HCT116 (cell line): Measurements from ENCODE around the gene EZH2. TPM values are rescaled to one million over a fixed set of nuclear protein-coding genes. Genes with fewer than 3 reads are reported as not detected.

Experiments
- ATAC-seq: fragments of 200-7000 bp; cut with Tn5 transposase; 2 replicates; pipeline ENCODE4 v1.9.1; 2020; ENCODE audit warnings: mild to moderate bottlenecking, moderate library complexity
- BruUV-seq: library from RNA; stranded (reverse); fragments of 400-500 nt; replicated peaks from 2 replicates; lab custom pipeline; 2021; lab: Mats Ljungman, UMichigan
- CTCF ChIA-PET: fragments of 300-600 bp; sonication (Branson Sonifier 250); formaldehyde crosslinking; loops from one replicate; lab custom pipeline; 2021; ENCODE audit warnings: antibody characterized with exemption; lab: Charles Lee
- POLR2A ChIA-PET: fragments of 300-600, 350-600 bp; sonication (Branson Sonifier 250); formaldehyde crosslinking; loops from one replicate; lab custom pipeline; 2021; ENCODE audit warnings: antibody characterized with exemption; lab: Charles Lee
- RAD21 ChIA-PET, 2 experiments: fragments of 300-600 bp; sonication (Branson Sonifier 250); formaldehyde crosslinking; loops; one replicate each; lab custom pipeline; 2023; ENCODE audit warnings: low total read pairs in 2 of 2; ENCODE audit not compliant: uncharacterized antibody in 2 of 2, unreplicated experiment in 2 of 2, low non-redundant PET in 1 of 2; lab: Charles Lee
- DNase-seq: peaks from one replicate; pipeline ENCODE4 v3.0.0-alpha.2; 2010; ENCODE audit warnings: low read depth, low spot score
- H2AFZ ChIP-seq: fragments of 200-600 bp; shearing (Covaris generic), sonication (generic); 2 replicates; pipeline ENCODE4 v1.6.1; 2017; ENCODE audit warnings: low read depth, mixed run types, mixed read lengths, antibody characterized with exemption, low read length; ENCODE audit not compliant: poor library complexity, severe bottlenecking
- H3K27ac ChIP-seq: 2 replicates; pipeline ENCODE4 v1.5.1; 2012; ENCODE audit warnings: low read depth, low read length
- H3K27me3 ChIP-seq: fragments of 200-600 bp; sonication (generic); 2 replicates; pipeline ENCODE4 v1.6.1; 2016; ENCODE audit warnings: mixed run types, low read length, mixed read lengths; ENCODE audit not compliant: insufficient read depth
- H3K36me3 ChIP-seq, 2 experiments: fragments of 200-500 bp in 1 of 2; fragments of 200-600 bp in 1 of 2; sonication (Bioruptor generic) in 1 of 2; sonication (generic) in 1 of 2; 2 replicates each; pipeline versions ENCODE4 v1.5.1 to v1.6.1; 2014 to 2016; ENCODE audit warnings: low read length in 2 of 2, inconsistent platforms in 1 of 2, mixed read lengths in 1 of 2, mixed run types in 1 of 2; ENCODE audit not compliant: insufficient read depth in 2 of 2, control insufficient read depth in 1 of 2
- H3K4me1 ChIP-seq, 2 experiments: fragments of 200-600 bp in 1 of 2; sonication (generic) in 1 of 2; 2 replicates each; pipeline versions ENCODE4 v1.5.1 to v1.6.1; 2012 to 2017; ENCODE audit warnings: low read length in 2 of 2, inconsistent platforms in 1 of 2, mild to moderate bottlenecking in 1 of 2, mixed read lengths in 1 of 2, mixed run types in 1 of 2, moderate library complexity in 1 of 2; ENCODE audit not compliant: insufficient read depth in 2 of 2, control insufficient read depth in 1 of 2
- H3K4me2 ChIP-seq: fragments of 200-600 bp; sonication (generic); 2 replicates; pipeline ENCODE4 v1.6.1; 2017; ENCODE audit warnings: mixed run types, low read length, mixed read lengths
- H3K4me3 ChIP-seq, 2 experiments: fragments of 200-600 bp in 1 of 2; sonication (generic) in 1 of 2; replicated peaks in 1 of 2; 2 replicates each; pipeline ENCODE4 v1.5.1; 2011 to 2016; ENCODE audit warnings: low read length in 2 of 2, control low read depth in 1 of 2, low read depth in 1 of 2, mild to moderate bottlenecking in 1 of 2, mixed read lengths in 1 of 2, mixed run types in 1 of 2
- H3K79me2 ChIP-seq: fragments of 200-600 bp; sonication (generic); 2 replicates; pipeline ENCODE4 v1.6.1; 2017; ENCODE audit warnings: mild to moderate bottlenecking, mixed run types, low read length, moderate library complexity, mixed read lengths; ENCODE audit not compliant: insufficient read depth
- H3K9ac ChIP-seq: fragments of 200-600 bp; sonication (generic); 2 replicates; pipeline ENCODE4 v1.6.1; 2016; ENCODE audit warnings: low read length, mixed read lengths
- H3K9me2 ChIP-seq: fragments of 200-600 bp; sonication (generic), shearing (Covaris generic); 2 replicates; pipeline ENCODE4 v1.6.1; 2017; ENCODE audit warnings: mixed run types, mild to moderate bottlenecking, moderate library complexity; ENCODE audit not compliant: insufficient read depth
- H3K9me3 ChIP-seq, 2 experiments: fragments of 200-500 bp in 1 of 2; fragments of 200-600 bp in 1 of 2; sonication (Bioruptor generic) in 1 of 2; sonication (generic) in 1 of 2; 2 replicates each; pipeline ENCODE4 v1.6.1; 2014 to 2017; ENCODE audit warnings: low read length in 2 of 2, mixed read lengths in 2 of 2, inconsistent platforms in 1 of 2, low read depth in 1 of 2, mild to moderate bottlenecking in 1 of 2, mixed run types in 1 of 2, moderate library complexity in 1 of 2; ENCODE audit not compliant: control insufficient read depth in 1 of 2, insufficient read depth in 1 of 2
- H4K20me1 ChIP-seq: fragments of 200-600 bp; sonication (generic), shearing (Covaris generic); 2 replicates; pipeline ENCODE4 v1.6.1; 2017; ENCODE audit warnings: mixed run types, mild to moderate bottlenecking, moderate library complexity; ENCODE audit not compliant: insufficient read depth
- CBX3 ChIP-seq: IDR thresholded peaks from 2 replicates; pipeline ENCODE4 v1.6.1; 2012; ENCODE audit warnings: low read depth
- CEBPB ChIP-seq: IDR thresholded peaks from 2 replicates; pipeline ENCODE4 v1.6.1; 2012; ENCODE audit warnings: low read depth
- CTCF ChIP-seq, 3 experiments: fragments of 200-600 bp in 1 of 3; sonication (generic) in 1 of 3; IDR thresholded peaks in 2 of 3; conservative IDR thresholded peaks in 1 of 3; 2 replicates each; pipeline ENCODE4 v1.5.1; 2012 to 2017; ENCODE audit warnings: low read depth in 2 of 3, low read length in 2 of 3, antibody characterized with exemption in 1 of 3, borderline replicate concordance in 1 of 3, control low read depth in 1 of 3, mild to moderate bottlenecking in 1 of 3, mixed read lengths in 1 of 3, mixed run types in 1 of 3, moderate library complexity in 1 of 3; ENCODE audit not compliant: insufficient read depth in 1 of 3
- EGR1 ChIP-seq: IDR thresholded peaks from 2 replicates; pipeline ENCODE4 v1.6.1; 2012; ENCODE audit warnings: low read depth
- ELF1 ChIP-seq: IDR thresholded peaks from 2 replicates; pipeline ENCODE4 v1.6.1; 2012; ENCODE audit warnings: low read depth, borderline replicate concordance
- EZH2 ChIP-seq: fragments of 200-600 bp; sonication (generic); IDR thresholded peaks from 2 replicates; pipeline ENCODE4 v1.6.1; 2017; ENCODE audit warnings: antibody characterized with exemption, mixed run types
- EZH2phosphoT487 ChIP-seq: fragments of 200-600 bp; IDR thresholded peaks from 2 replicates; pipeline ENCODE4 v1.6.1; 2018; ENCODE audit warnings: antibody characterized with exemption, borderline replicate concordance
- FOSL1 ChIP-seq: IDR thresholded peaks from 2 replicates; pipeline ENCODE4 v1.6.1; 2012; ENCODE audit warnings: low read depth
- JUND ChIP-seq: IDR thresholded peaks from 2 replicates; pipeline ENCODE4 v1.6.1; 2012
- MAX ChIP-seq: IDR thresholded peaks from 2 replicates; pipeline ENCODE4 v1.6.1; 2012
- POLR2A ChIP-seq: IDR thresholded peaks from 2 replicates; pipeline ENCODE4 v1.7.0; 2011; ENCODE audit warnings: borderline replicate concordance; ENCODE audit not compliant: insufficient read depth, insufficient read length; ENCODE audit errors: extremely low read depth
- REST ChIP-seq: IDR thresholded peaks from 2 replicates; pipeline ENCODE4 v1.6.1; 2012; ENCODE audit warnings: low read depth
- SIN3A ChIP-seq: IDR thresholded peaks from 2 replicates; pipeline ENCODE4 v1.6.1; 2012; ENCODE audit warnings: low read depth
- SP1 ChIP-seq: IDR thresholded peaks from 2 replicates; pipeline ENCODE4 v1.6.1; 2012; ENCODE audit warnings: low read depth
- SRF ChIP-seq: IDR thresholded peaks from 2 replicates; pipeline ENCODE4 v1.6.1; 2012; ENCODE audit warnings: low read depth
- YY1 ChIP-seq: IDR thresholded peaks from 2 replicates; pipeline ENCODE4 v1.6.1; 2011; ENCODE audit warnings: low read length, low read depth, moderate library complexity, mild to moderate bottlenecking; ENCODE audit not compliant: insufficient replicate concordance; ENCODE audit errors: extremely low read depth
- ZBTB33 ChIP-seq: IDR thresholded peaks from 2 replicates; pipeline ENCODE4 v1.6.1; 2011; ENCODE audit warnings: mild to moderate bottlenecking, low read length, moderate library complexity; ENCODE audit not compliant: insufficient replicate concordance; ENCODE audit errors: extremely low read depth
- ZFX ChIP-seq: fragments of 450-650 bp; IDR thresholded peaks from 2 replicates; pipeline ENCODE4 v1.6.1; 2017
- ZNF274 ChIP-seq: fragments of 200-500 bp; sonication (Bioruptor generic); IDR thresholded peaks from 2 replicates; pipeline ENCODE4 v1.6.1; 2014; ENCODE audit warnings: mild to moderate bottlenecking, low read depth, low read length, inconsistent platforms
- intact Hi-C: fragments of 100-400 bp; cut with micrococcal nuclease; formaldehyde crosslinking; loops from 2 replicates; pipeline ENCODE4 v1.10.0; 2022
- total RNA-seq: library from RNA; stranded (reverse); gene quantifications from one replicate; pipeline ENCODE4 v1.2.1, GENCODE V29; 2021; ENCODE audit not compliant: unreplicated experiment
- TF ChIP-seq, protein P1 (sequence below): IDR thresholded peaks from 2 replicates; pipeline ENCODE4 v1.6.1; 2012

Gene EZH2
- total RNA-seq, 1 experiment from 2014 or later = 55.2 TPM

GRCh38 chr7:148924011-148924410 is 39.9 kb upstream of the EZH2 start:
- CTCF ChIA-PET = interaction anchor here (1.0 kb wide), 1 partner anchor 43 kb away, joined by 3 read pairs; no protein-coding TSS in a partner anchor

More at GRCh38 chr7:148924011-148924410, 39.9 kb upstream of the EZH2 start:
- H3K27ac ChIP-seq = no peak overlapping the region
- H3K9me3 ChIP-seq = no peaks in the 10 kb centered on the region
- no peaks in the 10 kb centered on the region for H3K36me3 ChIP-seq
- H3K9ac ChIP-seq = no peak overlapping the region
- no peak overlapping the region for H3K4me2 ChIP-seq
- H3K27me3 ChIP-seq = no peaks in the 10 kb centered on the region
- H3K4me3 ChIP-seq = no peak overlapping the region
- ATAC-seq = no peak
- H3K4me1 ChIP-seq = no peaks in the 10 kb centered on the region
- RAD21 ChIA-PET = no interaction called here
- intact Hi-C loops = no loop called here
- POLR2A ChIA-PET = no interaction called here
- H3K79me2 ChIP-seq = no peaks in the 10 kb centered on the region
- BruUV-seq = no TSS peak
- H2AFZ ChIP-seq = no peak overlapping the region
- DNase-seq = no peak
- no peaks in the 10 kb centered on the region for H3K9me2 ChIP-seq
- H4K20me1 ChIP-seq = no peaks in the 10 kb centered on the region
- TF ChIP-seq JUND (no peak), ZFX (no peak), ZBTB33 (no peak), MAX (no peak), YY1 (no peak), SP1 (no peak), FOSL1 (no peak), SRF (no peak), EZH2phosphoT487 (no peak), ZNF274 (no peak), CBX3 (no peak), POLR2A (no peak), EGR1 (no peak), ELF1 (no peak), EZH2 (no peak), REST (no peak), CEBPB (no peak), SIN3A (no peak), CTCF (IDR thresholded peaks at IDR 0.05 in 2 of 3, conservative IDR thresholded peaks at IDR 0.05 in 1 of 3; ENCODE audit: borderline replicate concordance in 1 of 3, insufficient read depth in 1 of 3, low read depth in 2 of 3, low read length in 2 of 3) (no peak)
- TF ChIP-seq, protein P1, sequence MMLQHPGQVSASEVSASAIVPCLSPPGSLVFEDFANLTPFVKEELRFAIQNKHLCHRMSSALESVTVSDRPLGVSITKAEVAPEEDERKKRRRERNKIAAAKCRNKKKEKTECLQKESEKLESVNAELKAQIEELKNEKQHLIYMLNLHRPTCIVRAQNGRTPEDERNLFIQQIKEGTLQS = no peak
